ENCODE measurements around the gene DNAI7. TPM values are rescaled to one million over a fixed set of nuclear protein-coding genes. Genes with fewer than 3 reads are reported as not detected.

DNAI7 gene
- polyA plus RNA-seq, 2 of the 4 experiments (the other 2 are of a cell fraction): 0.36 to 0.43 TPM

GRCh38 chr12:25115677-25116076, 79.3 kb downstream of the DNAI7 start (continued):
- TF ChIP-seq, protein P1, sequence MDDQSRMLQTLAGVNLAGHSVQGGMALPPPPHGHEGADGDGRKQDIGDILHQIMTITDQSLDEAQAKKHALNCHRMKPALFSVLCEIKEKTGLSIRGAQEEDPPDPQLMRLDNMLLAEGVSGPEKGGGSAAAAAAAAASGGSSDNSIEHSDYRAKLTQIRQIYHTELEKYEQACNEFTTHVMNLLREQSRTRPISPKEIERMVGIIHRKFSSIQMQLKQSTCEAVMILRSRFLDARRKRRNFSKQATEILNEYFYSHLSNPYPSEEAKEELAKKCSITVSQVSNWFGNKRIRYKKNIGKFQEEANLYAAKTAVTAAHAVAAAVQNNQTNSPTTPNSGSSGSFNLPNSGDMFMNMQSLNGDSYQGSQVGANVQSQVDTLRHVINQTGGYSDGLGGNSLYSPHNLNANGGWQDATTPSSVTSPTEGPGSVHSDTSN (IDR thresholded peaks at IDR 0.05): no peak
- TF ChIP-seq RNF2 (IDR thresholded peaks at IDR 0.05; ENCODE audit: borderline replicate concordance, low read depth): no peak
- no peak for TF ChIP-seq HOXA7 (CRISPR knock-in tag; IDR thresholded peaks at IDR 0.05)
- no peak for TF ChIP-seq FOSB (CRISPR knock-in tag; IDR thresholded peaks at IDR 0.05)

- no peak for ATAC-seq
- no peaks in the 10 kb centered on the region for H3K4me1 ChIP-seq
- TF ChIP-seq, protein P2, sequence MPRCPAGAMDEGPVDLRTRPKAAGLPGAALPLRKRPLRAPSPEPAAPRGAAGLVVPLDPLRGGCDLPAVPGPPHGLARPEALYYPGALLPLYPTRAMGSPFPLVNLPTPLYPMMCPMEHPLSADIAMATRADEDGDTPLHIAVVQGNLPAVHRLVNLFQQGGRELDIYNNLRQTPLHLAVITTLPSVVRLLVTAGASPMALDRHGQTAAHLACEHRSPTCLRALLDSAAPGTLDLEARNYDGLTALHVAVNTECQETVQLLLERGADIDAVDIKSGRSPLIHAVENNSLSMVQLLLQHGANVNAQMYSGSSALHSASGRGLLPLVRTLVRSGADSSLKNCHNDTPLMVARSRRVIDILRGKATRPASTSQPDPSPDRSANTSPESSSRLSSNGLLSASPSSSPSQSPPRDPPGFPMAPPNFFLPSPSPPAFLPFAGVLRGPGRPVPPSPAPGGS (IDR thresholded peaks at IDR 0.05): no peak
- TF ChIP-seq ZFP36 (IDR thresholded peaks at IDR 0.05; ENCODE audit: borderline replicate concordance, partially characterized antibody) (no peak), SREBF2 (IDR thresholded peaks at IDR 0.05) (no peak), POLR2AphosphoS2 (conservative IDR thresholded peaks at IDR 0.05; ENCODE audit: low read length) (no peak), HDAC2 (IDR thresholded peaks at IDR 0.05) (no peak), HEYL (CRISPR knock-in tag; IDR thresholded peaks at IDR 0.05) (no peak), CEBPB (IDR thresholded peaks at IDR 0.05) (no peak), ESRRA (IDR thresholded peaks at IDR 0.05; ENCODE audit: borderline replicate concordance, low read length) (no peak), ZSCAN20 (CRISPR knock-in tag; IDR thresholded peaks at IDR 0.05) (no peak), EP300 (IDR thresholded peaks at IDR 0.05) (no peak), EHF (CRISPR knock-in tag; IDR thresholded peaks at IDR 0.05) (no peak), HMGXB4 (CRISPR knock-in tag; IDR thresholded peaks at IDR 0.05; ENCODE audit: borderline replicate concordance) (no peak), FOXS1 (CRISPR knock-in tag; IDR thresholded peaks at IDR 0.05) (no peak)
- no peak for FAIRE-seq
- 75% methylated on average over 3 of the region's 3 CpGs for WGBS (ENCODE audit: missing lambda C conversion rate)
- no peak overlapping the region for H3K4me2 ChIP-seq
- DNase-seq (ENCODE audit: low read depth in 1 of 2, low spot score in 1 of 2): no peak
- H3K27ac ChIP-seq: no peak overlapping the region
- ChIA-PET POLR2A (no interaction called here), CTCF (no interaction called here)
- H3K9me3 ChIP-seq: no peaks in the 10 kb centered on the region
- H3K4me3 ChIP-seq: no peak overlapping the region
Observed at GRCh38 chr12:25113651-25114050, 81.3 kb downstream of the DNAI7 start.

GRCh38 chr12:25110260-25110659, 84.7 kb downstream of the DNAI7 start:
- no peak for ATAC-seq
- 29% methylated on average over 6 of the region's 6 CpGs for WGBS (ENCODE audit: missing lambda C conversion rate)
- CTCF ChIA-PET: interaction anchor here (1.3 kb wide), 1 partner anchor 16 kb away, joined by 4 read pairs; no protein-coding TSS in a partner anchor
- H3K4me2 ChIP-seq: no peak overlapping the region
- POLR2A ChIA-PET: no interaction called here
- no peak for DNase-seq (ENCODE audit: low read depth in 1 of 2, low spot score in 1 of 2)
- TF ChIP-seq, protein P3, sequence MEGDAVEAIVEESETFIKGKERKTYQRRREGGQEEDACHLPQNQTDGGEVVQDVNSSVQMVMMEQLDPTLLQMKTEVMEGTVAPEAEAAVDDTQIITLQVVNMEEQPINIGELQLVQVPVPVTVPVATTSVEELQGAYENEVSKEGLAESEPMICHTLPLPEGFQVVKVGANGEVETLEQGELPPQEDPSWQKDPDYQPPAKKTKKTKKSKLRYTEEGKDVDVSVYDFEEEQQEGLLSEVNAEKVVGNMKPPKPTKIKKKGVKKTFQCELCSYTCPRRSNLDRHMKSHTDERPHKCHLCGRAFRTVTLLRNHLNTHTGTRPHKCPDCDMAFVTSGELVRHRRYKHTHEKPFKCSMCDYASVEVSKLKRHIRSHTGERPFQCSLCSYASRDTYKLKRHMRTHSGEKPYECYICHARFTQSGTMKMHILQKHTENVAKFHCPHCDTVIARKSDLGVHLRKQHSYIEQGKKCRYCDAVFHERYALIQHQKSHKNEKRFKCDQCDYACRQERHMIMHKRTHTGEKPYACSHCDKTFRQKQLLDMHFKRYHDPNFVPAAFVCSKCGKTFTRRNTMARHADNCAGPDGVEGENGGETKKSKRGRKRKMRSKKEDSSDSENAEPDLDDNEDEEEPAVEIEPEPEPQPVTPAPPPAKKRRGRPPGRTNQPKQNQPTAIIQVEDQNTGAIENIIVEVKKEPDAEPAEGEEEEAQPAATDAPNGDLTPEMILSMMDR (IDR thresholded peaks at IDR 0.05): no peak
- TF ChIP-seq HDAC2 (IDR thresholded peaks at IDR 0.05): no peak
- TF ChIP-seq EHMT2 (IDR thresholded peaks at IDR 0.05; ENCODE audit: low read depth): no peak
- TF ChIP-seq HEYL (CRISPR knock-in tag; IDR thresholded peaks at IDR 0.05): no peak
- no peak for TF ChIP-seq NFE2L2 (conservative IDR thresholded peaks at IDR 0.05; ENCODE audit: low read length)
- TF ChIP-seq MYC (IDR thresholded peaks at IDR 0.05; ENCODE audit: borderline replicate concordance, low read length): no peak
- TF ChIP-seq ELK1 (IDR thresholded peaks at IDR 0.05; ENCODE audit: low read depth, low read length): no peak
- no peak for TF ChIP-seq ZNF302 (CRISPR knock-in tag; IDR thresholded peaks at IDR 0.05)
- TF ChIP-seq RFX5 (IDR thresholded peaks at IDR 0.05): no peak
- no peak for TF ChIP-seq ZSCAN20 (CRISPR knock-in tag; IDR thresholded peaks at IDR 0.05)
- TF ChIP-seq MAZ (IDR thresholded peaks at IDR 0.05; ENCODE audit: borderline replicate concordance, low read depth, low read length): no peak
- TF ChIP-seq ZC3H11A (IDR thresholded peaks at IDR 0.05): no peak
- TF ChIP-seq FOSB (CRISPR knock-in tag; IDR thresholded peaks at IDR 0.05): no peak
- TF ChIP-seq RAD21 (conservative IDR thresholded peaks at IDR 0.05 in 1 of 2, IDR thresholded peaks at IDR 0.05 in 1 of 2): no peak
- TF ChIP-seq POLR2A (IDR thresholded peaks at IDR 0.05; ENCODE audit: low read length): no peak
- no peak for TF ChIP-seq HOXB13 (CRISPR knock-in tag; IDR thresholded peaks at IDR 0.05; ENCODE audit: low read depth)
- no peaks in the 10 kb centered on the region for H3K9me3 ChIP-seq
- no peaks in the 10 kb centered on the region for H3K4me1 ChIP-seq
- no peak for FAIRE-seq
- H3K27ac ChIP-seq: no peak overlapping the region
- no peak overlapping the region for H3K4me3 ChIP-seq

Data from A549 (cell line).